HG02610 (cell line): ENCODE data around the gene HAUS7.

Experiments
- ATAC-seq: cut with Tn5 transposase; IDR thresholded peaks from one replicate; pipeline ENCODE4 v1.9.1; 2021; ENCODE audit warnings: mild to moderate bottlenecking, moderate library complexity; ENCODE audit not compliant: unreplicated experiment

The HAUS7 gene

GRCh38 chrX:153457136-153457825, 13.1 kb downstream of the HAUS7 start:
- no peak for ATAC-seq

GRCh38 chrX:153456704-153457103, 13.7 kb downstream of the HAUS7 start:
- ATAC-seq: no peak

GRCh38 chrX:153456161-153456560, 14.2 kb downstream of the HAUS7 start:
- ATAC-seq: no peak

- ATAC-seq: no peak
Measured at GRCh38 chrX:153455571-153455970, 14.8 kb downstream of the HAUS7 start.

GRCh38 chrX:153454901-153455550, 15.3 kb downstream of the HAUS7 start:
- ATAC-seq: no peak

GRCh38 chrX:153450949-153451277, 19.5 kb downstream of the HAUS7 start:
- no peak for ATAC-seq

GRCh38 chrX:153450114-153450948, 20.0 kb downstream of the HAUS7 start:
- no peak for ATAC-seq

- no peak for ATAC-seq
Measured at GRCh38 chrX:153449368-153450113, 20.8 kb downstream of the HAUS7 start.

- no peak for ATAC-seq
Measured at GRCh38 chrX:153448556-153449367, 21.6 kb downstream of the HAUS7 start.

GRCh38 chrX:153447581-153447960, 22.8 kb downstream of the HAUS7 start:
- no peak for ATAC-seq

GRCh38 chrX:153446950-153447580, 23.3 kb downstream of the HAUS7 start:
- ATAC-seq: no peak

GRCh38 chrX:153446636-153446936, 23.8 kb downstream of the HAUS7 start:
- no peak for ATAC-seq

GRCh38 chrX:153445856-153446635, 24.3 kb downstream of the HAUS7 start, which contains the start of gene TREX2:
TSS of gene TREX2 (minus strand) at chrX:153446056. CDS start at chrX:153445430, 626 bp downstream.
- no peak for ATAC-seq

- no peak for ATAC-seq
Measured at GRCh38 chrX:153445106-153445855, 25.1 kb downstream of the HAUS7 start.

GRCh38 chrX:153444333-153445011, 25.9 kb downstream of the HAUS7 start:
- ATAC-seq: no peak

- ATAC-seq: no peak
Measured at GRCh38 chrX:153443476-153444332, 26.7 kb downstream of the HAUS7 start.

- ATAC-seq: no peak
Measured at GRCh38 chrX:153442463-153442862, 27.9 kb downstream of the HAUS7 start.
